AG09309 (cell line): ENCODE data around the gene KIAA0753.
"Not testable (repeated sequence)": the region's sequence is repeated elsewhere in the genome, so short reads cannot be mapped to it uniquely, and the experiment has no call there.

Experiments
- DNase-seq: peaks from one replicate; pipeline ENCODE4 v3.0.0-alpha.2; 2010; ENCODE audit warnings: low read depth
- H3K4me3 ChIP-seq: 2 replicates; pipeline ENCODE4 v1.5.1; 2011; ENCODE audit warnings: mild to moderate bottlenecking, low read depth, low read length, moderate library complexity; ENCODE audit not compliant: control insufficient read depth
- CTCF ChIP-seq: IDR thresholded peaks from 2 replicates; pipeline ENCODE4 v1.5.1; 2011; ENCODE audit warnings: mild to moderate bottlenecking, low read depth, low read length, inconsistent platforms; ENCODE audit not compliant: insufficient read depth, control insufficient read depth; ENCODE audit errors: missing control alignments

The KIAA0753 gene

DNA sequence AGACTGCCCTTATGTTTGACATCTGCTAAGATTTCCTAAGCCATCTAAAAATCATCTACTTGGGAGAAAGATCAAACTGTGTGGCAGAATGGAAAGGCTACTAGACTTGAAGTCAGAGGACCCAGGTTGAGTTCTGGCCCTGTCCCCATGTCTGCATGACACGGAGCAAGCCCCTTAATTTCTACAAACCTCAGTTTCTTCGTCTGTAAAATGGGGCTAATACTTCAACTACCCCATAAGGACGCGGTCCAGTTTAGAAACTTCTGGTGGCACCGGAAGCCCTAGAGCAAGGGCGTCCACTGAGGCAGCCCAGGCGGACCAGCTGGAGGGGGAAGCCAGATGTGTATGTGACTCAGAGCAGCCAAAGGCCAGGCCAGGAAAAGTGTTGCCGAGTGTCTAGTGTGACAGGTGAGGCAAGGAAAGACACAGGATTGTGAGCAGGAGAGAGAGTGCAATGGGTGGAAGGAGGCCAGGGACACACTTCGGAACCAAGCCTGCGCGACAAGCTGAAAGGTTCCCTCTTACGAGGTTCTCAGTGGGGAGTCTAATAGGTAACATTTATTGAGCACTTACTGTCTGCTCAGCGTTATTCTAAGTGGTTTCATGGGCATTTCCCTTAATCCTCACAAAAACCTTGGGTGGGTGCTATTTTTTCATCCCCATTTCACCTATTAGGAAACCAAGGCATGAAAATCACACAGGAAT lies 66.4 kb downstream of the KIAA0753 start:
- H3K4me3 ChIP-seq = no peak overlapping the region
- TF ChIP-seq CTCF = no peak
- DNase-seq = no peak

DNA sequence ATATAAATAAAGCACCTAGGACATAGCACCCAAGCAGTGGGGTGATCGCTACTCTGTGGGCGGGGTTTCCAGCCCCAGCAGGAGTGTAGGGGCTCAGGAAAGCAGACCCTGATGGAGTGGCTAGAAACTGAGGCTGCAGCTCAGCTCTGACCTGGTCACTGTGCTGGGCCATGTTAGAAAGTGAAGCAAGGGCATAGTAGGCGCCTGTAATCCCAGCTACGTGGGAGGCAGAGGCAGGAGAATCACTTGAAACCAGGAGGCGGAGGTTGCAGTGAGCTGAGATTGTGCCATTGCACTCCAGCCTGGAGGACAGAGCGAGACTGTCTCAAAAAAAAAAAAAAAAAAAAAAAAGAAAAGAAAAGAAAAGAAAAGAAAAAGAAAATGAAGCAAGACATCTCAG lies 67.0 kb downstream of the KIAA0753 start:
- DNase-seq, H3K4me3 ChIP-seq: not testable (repeated sequence)

GRCh38 chr17:6572972-6573370 lies 67.5 kb downstream of the KIAA0753 start:
- no peak overlapping the region for H3K4me3 ChIP-seq
- no peak for TF ChIP-seq CTCF
- no peak for DNase-seq

- DNase-seq = no peak
- no peak for TF ChIP-seq CTCF
- no peak overlapping the region for H3K4me3 ChIP-seq
These were observed 69.1 kb downstream of the KIAA0753 start for GRCh38 chr17:6571452-6571781.

GRCh38 chr17:6570731-6571451 lies 69.6 kb downstream of the KIAA0753 start:
- no peak overlapping the region for H3K4me3 ChIP-seq
- TF ChIP-seq CTCF = no peak
- no peak for DNase-seq

GRCh38 chr17:6569370-6570285 lies 70.9 kb downstream of the KIAA0753 start:
- TF ChIP-seq CTCF = no peak
- no peak for DNase-seq

More at GRCh38 chr17:6569370-6570285, 70.9 kb downstream of the KIAA0753 start:
- H3K4me3 ChIP-seq = no peak overlapping the region
